GM12878 (cell line): Measurements from ENCODE around the gene CRISP2. TPM values are rescaled to one million over a fixed set of nuclear protein-coding genes. Genes with fewer than 3 reads are reported as not detected.

ENCODE experiments used
- ATAC-seq: fragments of 200-7000 bp; cut with Tn5 transposase; 3 replicates; pipeline ENCODE4 v1.9.1; 2020; ENCODE audit warnings: mild to moderate bottlenecking, moderate library complexity
- BruUV-seq: library from RNA; stranded (reverse); fragments of 400-500 nt; replicated peaks from 2 replicates; lab custom pipeline; 2021; lab: Mats Ljungman, UMichigan
- CTCF ChIA-PET: fragments of 300-600 bp; sonication (Branson Sonifier 250); formaldehyde crosslinking; extraction: SDS; loops from one replicate; lab custom pipeline; 2021; ENCODE audit warnings: inconsistent platforms; lab: Yijun Ruan, JAX
- POLR2A ChIA-PET: fragments of 350-600 bp; formaldehyde crosslinking; extraction: SDS; loops from one replicate; lab custom pipeline; 2021; ENCODE audit warnings: inconsistent platforms; lab: Charles Lee
- RAD21 ChIA-PET: fragments of 300-600 bp; sonication (Branson Sonifier 250); formaldehyde crosslinking; loops from one replicate; lab custom pipeline; 2023; ENCODE audit warnings: antibody characterized with exemption; ENCODE audit not compliant: unreplicated experiment; lab: Charles Lee
- SMC1A ChIA-PET: fragments of 300-600 bp; sonication (Branson Sonifier 250); formaldehyde crosslinking; loops from one replicate; lab custom pipeline; 2023; ENCODE audit not compliant: unreplicated experiment, uncharacterized antibody; lab: Charles Lee
- DNase-seq: peaks from one replicate; pipeline ENCODE4 v3.0.0-alpha.2; 2011; ENCODE audit warnings: low read depth, low spot score
- FAIRE-seq: peaks from 3 replicates; lab custom pipeline; 2011; peaks lifted over from hg19 to GRCh38; lab: Jason Lieb, UNC
- H2AFZ ChIP-seq: 2 replicates; pipeline ENCODE4 v1.6.0; 2011; ENCODE audit warnings: low read depth, low read length, control low read depth; ENCODE audit not compliant: control insufficient read depth
- H3K27ac ChIP-seq: 2 replicates; pipeline ENCODE4 v1.5.1; 2011; ENCODE audit warnings: control low read depth; ENCODE audit not compliant: control insufficient read depth, insufficient read depth
- H3K27me3 ChIP-seq, 2 experiments: replicated peaks in 1 of 2; 2 replicates each; pipeline versions ENCODE4 v1.6.0 to v1.6.1; 2011; ENCODE audit warnings: low read length in 1 of 2; ENCODE audit not compliant: control insufficient read depth in 2 of 2, insufficient read depth in 2 of 2
- H3K36me3 ChIP-seq, 2 experiments: 2 replicates each; pipeline ENCODE4 v1.5.1; 2011; ENCODE audit warnings: low read length in 1 of 2; ENCODE audit not compliant: control insufficient read depth in 2 of 2, insufficient read depth in 2 of 2
- H3K4me1 ChIP-seq: 2 replicates; pipeline ENCODE4 v1.6.1; 2011; ENCODE audit warnings: mild to moderate bottlenecking, low read length, moderate library complexity, mixed read lengths; ENCODE audit not compliant: control insufficient read depth, insufficient read depth
- H3K4me2 ChIP-seq: 2 replicates; pipeline ENCODE4 v1.6.0; 2011; ENCODE audit warnings: control low read depth; ENCODE audit not compliant: control insufficient read depth, insufficient read depth
- H3K4me3 ChIP-seq: fragments of 200-600 bp; sonication (generic); 2 replicates; pipeline ENCODE4 v1.5.1; 2016
- H3K79me2 ChIP-seq: 2 replicates; pipeline ENCODE4 v1.6.0; 2011; ENCODE audit warnings: low read length; ENCODE audit not compliant: control insufficient read depth, insufficient read depth
- H3K9ac ChIP-seq: 2 replicates; pipeline ENCODE4 v1.8.0; 2011; ENCODE audit warnings: low read length, control low read depth, mixed read lengths; ENCODE audit not compliant: control insufficient read depth, insufficient read depth
- H3K9me3 ChIP-seq: replicated peaks from 3 replicates; pipeline ENCODE4 v1.5.1; 2011; ENCODE audit warnings: mild to moderate bottlenecking, low read length; ENCODE audit not compliant: control insufficient read depth, insufficient read depth
- H4K20me1 ChIP-seq: 2 replicates; pipeline ENCODE4 v1.6.0; 2011; ENCODE audit not compliant: control insufficient read depth, insufficient read depth
- ASH2L ChIP-seq: fragments of 300-600, 200-600 bp; sonication (generic); IDR thresholded peaks from 2 replicates; pipeline ENCODE4 v1.6.1; 2017; ENCODE audit warnings: low read depth, mild to moderate bottlenecking, borderline replicate concordance
- BMI1 ChIP-seq: fragments of 450-650 bp; IDR thresholded peaks from 2 replicates; pipeline ENCODE4 v1.6.1; 2016; ENCODE audit warnings: mild to moderate bottlenecking, moderate library complexity, borderline replicate concordance
- DPF2 ChIP-seq: fragments of 450-650 bp; IDR thresholded peaks from 2 replicates; pipeline ENCODE4 v1.6.1; 2017; ENCODE audit warnings: mild to moderate bottlenecking
- JUNB ChIP-seq: IDR thresholded peaks from 2 replicates; pipeline ENCODE4 v1.6.1; 2016; ENCODE audit warnings: antibody characterized with exemption, mild to moderate bottlenecking
- KLF5 ChIP-seq: fragments of 450-650 bp; IDR thresholded peaks from 2 replicates; pipeline ENCODE4 v1.6.1; 2014; ENCODE audit warnings: mild to moderate bottlenecking; ENCODE audit not compliant: partially characterized antibody
- MEF2B ChIP-seq: fragments of 450-650 bp; IDR thresholded peaks from 2 replicates; pipeline ENCODE4 v1.6.1; 2018; ENCODE audit warnings: mild to moderate bottlenecking, moderate library complexity; ENCODE audit not compliant: partially characterized antibody, poor library complexity, severe bottlenecking
- NFYA ChIP-seq: IDR thresholded peaks from 2 replicates; pipeline ENCODE4 v1.6.1; 2011; ENCODE audit warnings: low read depth, mild to moderate bottlenecking, low read length, improper control_type of control experiment, borderline replicate concordance
- NFYB ChIP-seq: IDR thresholded peaks from 2 replicates; pipeline ENCODE4 v1.6.1; 2011; ENCODE audit warnings: low read depth, mild to moderate bottlenecking, low read length, improper control_type of control experiment, moderate library complexity; ENCODE audit not compliant: insufficient read depth
- PKNOX1 ChIP-seq: fragments of 450-650 bp; IDR thresholded peaks from 2 replicates; pipeline ENCODE4 v1.6.1; 2016; ENCODE audit warnings: mild to moderate bottlenecking
- POU2F2 ChIP-seq: IDR thresholded peaks from 3 replicates; pipeline ENCODE4 v1.6.1; 2011; ENCODE audit warnings: low read depth, mild to moderate bottlenecking, low read length, borderline replicate concordance
- RELB ChIP-seq: fragments of 450-650 bp; IDR thresholded peaks from 2 replicates; pipeline ENCODE4 v1.6.1; 2017; ENCODE audit warnings: low read depth, mild to moderate bottlenecking, moderate library complexity
- ZBTB33 ChIP-seq: fragments of 450-650 bp; IDR thresholded peaks from 2 replicates; pipeline ENCODE4 v1.6.1; 2017; ENCODE audit warnings: mild to moderate bottlenecking
- ZNF207 ChIP-seq: fragments of 450-650 bp; IDR thresholded peaks from 2 replicates; pipeline ENCODE4 v1.6.1; 2014; ENCODE audit warnings: antibody characterized with exemption, mild to moderate bottlenecking, borderline replicate concordance
- WGBS: methylation state at CpG from one replicate; pipeline ENCODE4 v1.1.6; 2016; ENCODE audit warnings: low lambda C conversion rate; ENCODE audit not compliant: insufficient replicate concordance, insufficient coverage; ENCODE audit errors: missing lambda C conversion rate; 5-methylcytosine and 5-hydroxymethylcytosine counted together
- in situ Hi-C: fragments of 300-500 bp; cut with MboI; formaldehyde crosslinking; loops from 9 replicates; pipeline ENCODE4 v1.14.3; 2018; ENCODE audit warnings: mixed read lengths
- intact Hi-C: fragments of 100-400 bp; cut with micrococcal nuclease; formaldehyde crosslinking; loops from one replicate; pipeline ENCODE4 v1.14.2; 2022; ENCODE audit not compliant: unreplicated experiment
- polyA plus RNA-seq, 11 experiments: library from polyadenylated mRNA; depleted of rRNA in 4 of 11; unstranded in 6 of 11; stranded (reverse) in 5 of 11; fragments of >200 nt; fragmentation: Nextera tagmentation in 4 of 11; fragmentation: Illumina TruSeq in 1 of 11; extraction: Ambion mirVana in 4 of 11; extraction: Trizol in 1 of 11; gene quantifications; 1 replicate in 1 of 11; 2 replicates in 10 of 11; pipeline versions ENCODE4 v1.2.1 to v1.2.3, GENCODE V29; 2011 to 2016; ENCODE audit warnings: inconsistent platforms in 2 of 11, missing spikeins in 2 of 11, low read depth in 1 of 11
- total RNA-seq, 4 experiments: library from RNA; depleted of rRNA in 3 of 4; stranded (reverse); fragments of >200 nt in 3 of 4; fragmentation: Illumina TruSeq in 1 of 4; extraction: Trizol in 1 of 4; gene quantifications; 2 replicates each; pipeline versions ENCODE4 v1.2.1 to v1.2.3, GENCODE V29; 2013 to 2021

Gene CRISP2
- total and polyA plus RNA-seq, 10 of the 15 experiments (the other 5 are each of a cell fraction or from before 2014, with no cell fraction given) = not detected

GRCh38 chr6:49720372-49720771 lies 7.0 kb upstream of the CRISP2 start:
- no peak for TF ChIP-seq NFYA
- TF ChIP-seq PKNOX1 = no peak
- no peak for TF ChIP-seq KLF5
- TF ChIP-seq DPF2 = no peak
- FAIRE-seq = no peak
- no peaks in the 10 kb centered on the region for H3K79me2 ChIP-seq
- in situ Hi-C loops = no loop called here
- 20% methylated on average over 7 of the region's 7 CpGs for WGBS
- no TSS peak for BruUV-seq
- no peak overlapping the region for H2AFZ ChIP-seq
- H3K9me3 ChIP-seq = no peaks in the 10 kb centered on the region
- no peaks in the 10 kb centered on the region for H4K20me1 ChIP-seq
- H3K36me3 ChIP-seq = no peaks in the 10 kb centered on the region
- SMC1A ChIA-PET = no interaction called here
- H3K27ac ChIP-seq = no peak overlapping the region
- H3K4me3 ChIP-seq = no peak overlapping the region
- CTCF ChIA-PET = no interaction called here
- H3K9ac ChIP-seq = no peak overlapping the region
- DNase-seq = no peak
- H3K4me1 ChIP-seq = no peaks in the 10 kb centered on the region
- RAD21 ChIA-PET = no interaction called here
- intact Hi-C loops = no loop called here
- no peaks in the 10 kb centered on the region for H3K27me3 ChIP-seq
- ATAC-seq = no peak
- no peak overlapping the region for H3K4me2 ChIP-seq
- POLR2A ChIA-PET = interaction anchor here (0.7 kb wide), 1 partner anchor 170 kb away, joined by 4 read pairs; no protein-coding TSS in a partner anchor

- Histone ChIP-seq H3K36me3 (no peaks in the 10 kb centered on the region), H3K79me2 (no peaks in the 10 kb centered on the region), H3K4me2 (no peak overlapping the region), H2AFZ (no peak overlapping the region), H3K27me3 (no peaks in the 10 kb centered on the region), H4K20me1 (no peaks in the 10 kb centered on the region), H3K4me1 (no peaks in the 10 kb centered on the region), H3K9me3 (no peaks in the 10 kb centered on the region), H3K4me3 (no peak overlapping the region), H3K9ac (no peak overlapping the region), H3K27ac (no peak overlapping the region)
- intact Hi-C loops = no loop called here
- RAD21 ChIA-PET = no interaction called here
- ATAC-seq (no peak), DNase-seq (no peak), FAIRE-seq (no peak)
- no TSS peak for BruUV-seq
- CTCF ChIA-PET = no interaction called here
- SMC1A ChIA-PET = interaction anchor here (0.7 kb wide), 1 partner anchor 35 kb away, joined by 3 read pairs; no protein-coding TSS in a partner anchor
- POLR2A ChIA-PET = no interaction called here
- in situ Hi-C loops = no loop called here
- no peak for TF ChIP-seq JUNB
- no peak for TF ChIP-seq POU2F2
- no peak for TF ChIP-seq RELB
- no peak for TF ChIP-seq BMI1
- TF ChIP-seq NFYB = no peak
- TF ChIP-seq ASH2L = no peak
- no peak for TF ChIP-seq MEF2B
- TF ChIP-seq ZBTB33 = no peak
- no peak for TF ChIP-seq ZNF207
Measured at GRCh38 chr6:49698478-49698877, 14.9 kb downstream of the CRISP2 start.
